Mesendoderm (in vitro differentiated cells): Measurements from ENCODE around the gene GPR31.

Experiments used
- DNase-seq: peaks from one replicate; pipeline ENCODE4 v3.0.0; 2013
- H2AK5ac ChIP-seq: 2 replicates; pipeline ENCODE4 v1.6.1; 2013; ENCODE audit warnings: low read length, inconsistent platforms
- H2BK120ac ChIP-seq: 2 replicates; pipeline ENCODE4 v1.6.1; 2013; ENCODE audit warnings: low read depth, mild to moderate bottlenecking, low read length, moderate library complexity, mixed read lengths
- H2BK15ac ChIP-seq: replicated peaks from 2 replicates; pipeline ENCODE4 v1.6.1; 2013; ENCODE audit warnings: low read depth, mild to moderate bottlenecking, moderate library complexity
- H2BK5ac ChIP-seq: 2 replicates; pipeline ENCODE4 v1.6.1; 2013; ENCODE audit warnings: low read length, inconsistent platforms
- H3K18ac ChIP-seq: 2 replicates; pipeline ENCODE4 v1.6.1; 2013; ENCODE audit warnings: mild to moderate bottlenecking, low read length, mixed read lengths
- H3K23ac ChIP-seq: one replicate; pipeline ENCODE4 v1.6.1; 2013; ENCODE audit warnings: low read length
- H3K27ac ChIP-seq: 2 replicates; pipeline ENCODE4 v1.5.1; 2013; ENCODE audit warnings: low read depth, mild to moderate bottlenecking, inconsistent platforms, low read length, moderate library complexity
- H3K27me3 ChIP-seq: 2 replicates; pipeline ENCODE4 v1.6.1; 2013; ENCODE audit warnings: low read length, control low read depth, mild to moderate bottlenecking, inconsistent platforms; ENCODE audit not compliant: insufficient read depth, poor library complexity
- H3K36me3 ChIP-seq: 2 replicates; pipeline ENCODE4 v1.6.1; 2013; ENCODE audit warnings: low read length, inconsistent platforms; ENCODE audit not compliant: control insufficient read depth, insufficient read depth
- H3K4ac ChIP-seq: one replicate; pipeline ENCODE4 v1.6.1; 2013; ENCODE audit warnings: low read depth, mild to moderate bottlenecking, low read length, moderate library complexity
- H3K4me1 ChIP-seq: 2 replicates; pipeline ENCODE4 v1.6.1; 2013; ENCODE audit warnings: low read depth, low read length, inconsistent platforms; ENCODE audit not compliant: control insufficient read depth
- H3K4me2 ChIP-seq: 2 replicates; pipeline ENCODE4 v1.6.1; 2013; ENCODE audit warnings: low read length
- H3K4me3 ChIP-seq: 2 replicates; pipeline ENCODE4 v1.5.1; 2013; ENCODE audit warnings: mild to moderate bottlenecking, low read length
- H3K56ac ChIP-seq: one replicate; pipeline ENCODE4 v1.6.1; 2013; ENCODE audit warnings: low read length
- H3K79me1 ChIP-seq: 2 replicates; pipeline ENCODE4 v1.6.1; 2013; ENCODE audit warnings: low read length, inconsistent platforms
- H3K79me2 ChIP-seq: 2 replicates; pipeline ENCODE4 v1.6.1; 2013; ENCODE audit warnings: mild to moderate bottlenecking, low read length; ENCODE audit not compliant: control insufficient read depth, insufficient read depth
- H3K9ac ChIP-seq: 2 replicates; pipeline ENCODE4 v1.6.1; 2013; ENCODE audit warnings: low read length, inconsistent platforms
- H4K5ac ChIP-seq: one replicate; pipeline ENCODE4 v1.6.1; 2013; ENCODE audit warnings: low read length
- H4K8ac ChIP-seq: one replicate; pipeline ENCODE4 v1.6.1; 2013; ENCODE audit warnings: low read depth, mild to moderate bottlenecking, control low read depth, low read length, moderate library complexity
- WGBS: extraction: QIAGEN DNeasy Blood & Tissue Kit; methylation state at CpG from one replicate; pipeline ENCODE4 v1.1.7; 2013; ENCODE audit warnings: low lambda C conversion rate, missing lambda C conversion rate; ENCODE audit not compliant: insufficient coverage; ENCODE audit errors: extremely low coverage; 5-methylcytosine and 5-hydroxymethylcytosine counted together

Gene GPR31

DNA sequence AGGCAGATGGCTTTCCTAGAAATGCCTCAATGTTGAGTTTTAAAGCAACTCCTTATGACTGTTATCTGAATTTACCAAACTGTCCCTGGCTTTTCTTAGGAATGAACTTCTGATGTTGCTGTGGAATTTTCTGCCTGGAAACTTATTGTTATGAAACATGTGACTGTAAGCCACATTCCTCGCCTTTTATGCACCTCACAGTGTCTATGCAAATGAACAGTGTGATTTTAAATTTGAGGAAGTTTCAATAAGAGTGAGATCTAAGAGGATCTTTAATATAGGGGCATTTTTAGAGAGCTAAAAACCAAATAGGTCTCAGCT, 37.2 kb downstream of the GPR31 start:
- no peak for DNase-seq
- Histone ChIP-seq H3K79me2 (no peaks in the 10 kb centered on the region), H3K4me3 (no peak overlapping the region), H3K4me1 (no peaks in the 10 kb centered on the region), H3K27ac (no peak overlapping the region), H4K8ac (no peak overlapping the region), H3K4me2 (no peak overlapping the region), H2BK15ac (no peak overlapping the region), H3K79me1 (no peaks in the 10 kb centered on the region), H3K23ac (no peak overlapping the region), H3K18ac (no peak overlapping the region), H3K36me3 (no peaks in the 10 kb centered on the region), H3K27me3 (no peaks in the 10 kb centered on the region), H3K9ac (no peak overlapping the region), H2AK5ac (no peak overlapping the region), H3K56ac (no peak overlapping the region), H4K5ac (no peak overlapping the region), H2BK5ac (no peak overlapping the region), H2BK120ac (no peak overlapping the region), H3K4ac (no peak overlapping the region)
- WGBS: no CpG with 5 or more reads among the region's 1 CpG

DNA sequence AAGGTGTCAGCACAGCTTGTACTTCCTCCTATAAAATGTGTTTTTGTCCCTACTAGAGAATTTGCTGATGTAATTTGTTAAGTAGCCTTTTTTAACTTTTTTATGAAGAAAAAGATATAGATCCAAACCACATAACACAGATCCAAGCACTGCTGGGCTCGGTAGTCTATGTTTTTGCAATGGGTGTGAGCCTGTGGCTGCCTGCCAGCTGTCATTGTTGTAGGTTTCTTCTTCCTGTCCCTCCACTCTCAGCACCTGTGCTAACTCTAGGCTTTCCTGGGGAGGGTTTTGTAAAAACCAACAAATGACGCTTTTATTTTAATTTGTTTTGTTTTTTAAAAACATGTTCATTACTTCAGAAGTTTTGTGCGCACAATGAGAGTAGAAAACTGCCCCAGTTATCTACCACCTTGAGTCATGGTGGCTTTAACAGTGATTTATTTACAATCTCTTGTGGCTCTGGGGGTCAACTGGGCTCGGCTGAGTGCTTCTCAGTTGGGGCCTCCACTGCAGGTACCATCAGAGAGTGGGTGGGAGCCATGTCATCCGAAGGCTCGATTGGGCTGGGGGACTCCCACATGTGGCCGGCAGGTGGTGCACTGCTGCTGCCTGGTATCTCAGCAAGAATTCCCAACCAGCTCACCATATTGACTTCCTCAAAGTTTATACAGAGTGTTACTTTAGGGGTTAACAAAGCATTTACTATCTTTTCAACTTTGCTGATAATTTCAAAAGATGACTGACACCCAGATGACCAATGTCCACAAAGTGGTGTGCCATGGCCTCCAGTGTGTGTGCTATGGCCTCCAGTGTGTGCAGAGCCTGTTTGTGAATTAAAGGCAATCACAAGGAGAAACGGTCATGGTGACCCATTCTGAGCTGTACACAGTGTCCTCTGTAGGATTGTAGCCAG, 37.9 kb downstream of the GPR31 start:
- H2BK15ac ChIP-seq: no peak overlapping the region
- H3K27ac ChIP-seq: no peak overlapping the region
- H3K36me3 ChIP-seq: no peaks in the 10 kb centered on the region
- H3K4ac ChIP-seq: no peak overlapping the region
- H2BK5ac ChIP-seq: no peak overlapping the region
- H3K9ac ChIP-seq: no peak overlapping the region
- H3K79me1 ChIP-seq: no peaks in the 10 kb centered on the region
- H3K56ac ChIP-seq: no peak overlapping the region
- no peaks in the 10 kb centered on the region for H3K79me2 ChIP-seq
- H3K27me3 ChIP-seq: no peaks in the 10 kb centered on the region
- WGBS: no CpG with 5 or more reads among the region's 8 CpGs
- no peak overlapping the region for H3K4me3 ChIP-seq
- H3K18ac ChIP-seq: no peak overlapping the region
- H3K23ac ChIP-seq: no peak overlapping the region
- H2BK120ac ChIP-seq: no peak overlapping the region
- no peak overlapping the region for H4K5ac ChIP-seq
- H4K8ac ChIP-seq: no peak overlapping the region
- no peak overlapping the region for H2AK5ac ChIP-seq
- H3K4me2 ChIP-seq: no peak overlapping the region
- no peaks in the 10 kb centered on the region for H3K4me1 ChIP-seq
- no peak for DNase-seq

GRCh38 chr6:167118839-167119238, 38.9 kb downstream of the GPR31 start:
- Histone ChIP-seq H3K9ac (no peak overlapping the region), H2BK15ac (no peak overlapping the region), H2AK5ac (no peak overlapping the region), H3K23ac (no peak overlapping the region), H3K79me2 (no peaks in the 10 kb centered on the region), H2BK120ac (no peak overlapping the region), H3K56ac (no peak overlapping the region), H3K18ac (no peak overlapping the region), H3K36me3 (no peaks in the 10 kb centered on the region), H3K27me3 (no peaks in the 10 kb centered on the region), H3K4me3 (no peak overlapping the region), H3K27ac (no peak overlapping the region), H2BK5ac (no peak overlapping the region), H3K4ac (no peak overlapping the region), H4K5ac (no peak overlapping the region), H3K4me2 (no peak overlapping the region), H3K4me1 (no peaks in the 10 kb centered on the region), H3K79me1 (no peaks in the 10 kb centered on the region), H4K8ac (no peak overlapping the region)
- no peak for DNase-seq
- WGBS: no CpG with 5 or more reads among the region's 12 CpGs

- H3K27me3 ChIP-seq: no peaks in the 10 kb centered on the region
- H4K5ac ChIP-seq: no peak overlapping the region
- no peak overlapping the region for H2BK5ac ChIP-seq
- no peaks in the 10 kb centered on the region for H3K36me3 ChIP-seq
- no peak overlapping the region for H3K9ac ChIP-seq
- no peak overlapping the region for H3K4ac ChIP-seq
- no peak overlapping the region for H2AK5ac ChIP-seq
- WGBS: no CpG with 5 or more reads among the region's 7 CpGs
- H3K27ac ChIP-seq: no peak overlapping the region
- no peak overlapping the region for H3K18ac ChIP-seq
- no peaks in the 10 kb centered on the region for H3K79me2 ChIP-seq
- H3K56ac ChIP-seq: no peak overlapping the region
- no peak overlapping the region for H2BK15ac ChIP-seq
- no peak overlapping the region for H3K4me2 ChIP-seq
- no peak overlapping the region for H3K4me3 ChIP-seq
- DNase-seq: no peak
- H2BK120ac ChIP-seq: no peak overlapping the region
- no peaks in the 10 kb centered on the region for H3K4me1 ChIP-seq
- no peak overlapping the region for H3K23ac ChIP-seq
- H4K8ac ChIP-seq: no peak overlapping the region
- H3K79me1 ChIP-seq: no peaks in the 10 kb centered on the region
Measured at GRCh38 chr6:167118006-167118405, 39.8 kb downstream of the GPR31 start.

DNA sequence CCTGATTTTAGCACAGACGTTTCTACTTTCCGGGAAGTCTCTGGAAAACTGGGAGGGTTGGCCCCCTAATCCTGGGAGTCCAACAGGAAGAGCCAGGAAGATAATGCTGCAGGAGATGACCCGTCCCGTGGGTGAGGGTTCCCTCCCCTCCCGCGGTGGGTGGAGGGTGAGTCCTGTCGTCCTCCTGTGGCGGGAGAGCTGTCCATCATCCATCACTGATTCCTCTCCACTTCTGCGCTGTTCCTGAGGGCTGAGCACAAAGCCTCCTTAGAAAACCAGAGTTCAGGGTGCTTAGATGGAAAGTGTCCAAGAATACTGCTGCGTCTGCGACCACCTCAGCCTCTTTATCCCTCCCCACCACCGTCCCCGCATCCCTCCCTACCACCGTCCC, 40.9 kb downstream of the GPR31 start:
- no peaks in the 10 kb centered on the region for H3K27me3 ChIP-seq

More for the DNA sequence above, 40.9 kb downstream of the GPR31 start:
- Histone ChIP-seq H3K36me3 (no peaks in the 10 kb centered on the region), H2BK15ac (no peak overlapping the region), H3K4me1 (no peaks in the 10 kb centered on the region), H2BK5ac (no peak overlapping the region), H3K18ac (no peak overlapping the region), H3K27ac (no peak overlapping the region), H3K4me2 (no peak overlapping the region), H3K79me2 (no peaks in the 10 kb centered on the region), H4K8ac (no peak overlapping the region), H2AK5ac (no peak overlapping the region), H3K79me1 (no peaks in the 10 kb centered on the region), H4K5ac (no peak overlapping the region), H3K23ac (no peak overlapping the region), H3K4ac (no peak overlapping the region), H2BK120ac (no peak overlapping the region), H3K4me3 (no peak overlapping the region), H3K56ac (no peak overlapping the region), H3K9ac (no peak overlapping the region)
- no CpG with 5 or more reads among the region's 14 CpGs for WGBS
- no peak for DNase-seq
